Stimulated activated CD8-positive, alpha-beta memory T cell treated with anti-CD3 and anti-CD28 coated beads, Interleukin-2, amount 100 ng/mL, for 48 hours (primary cell): ENCODE data around the gene NAP1L5.

Experiments
- DNase-seq, 2 donors: peaks; one replicate each; pipeline ENCODE4 v3.0.0-alpha.2; 2020; ENCODE audit warnings: low read depth in 2 of 2

The NAP1L5 gene

GRCh38 chr4:88660446-88661294 is 37.0 kb downstream of the NAP1L5 start:
- no peak for DNase-seq

GRCh38 chr4:88659890-88660208 is 37.8 kb downstream of the NAP1L5 start:
- no peak for DNase-seq

- no peak for DNase-seq
Observed at GRCh38 chr4:88659055-88659889, 38.4 kb downstream of the NAP1L5 start.

- no peak for DNase-seq
Observed at GRCh38 chr4:88655226-88655625, 42.4 kb downstream of the NAP1L5 start.

- no peak for DNase-seq
Observed at GRCh38 chr4:88653371-88653946, 44.2 kb downstream of the NAP1L5 start.

GRCh38 chr4:88649716-88650115 is 47.9 kb downstream of the NAP1L5 start:
- DNase-seq: no peak

- DNase-seq: no peak
Observed at GRCh38 chr4:88646528-88647280, 50.9 kb downstream of the NAP1L5 start.

- no peak for DNase-seq
Observed at GRCh38 chr4:88645994-88646393, 51.6 kb downstream of the NAP1L5 start.
